Inflammatory macrophage (primary cell): Measurements from ENCODE around the gene PPIH.
"Not testable (repeated sequence)": the region's sequence is repeated elsewhere in the genome, so short reads cannot be mapped to it uniquely, and the experiment has no call there.

Experiments used
- DNase-seq, 2 donors: peaks; one replicate each; pipeline ENCODE4 v3.0.0-alpha.2; 2020 to 2022
- total RNA-seq, 18 experiments: gene quantifications; one replicate each; lab custom pipeline; 2026; ENCODE audit warnings: mixed read lengths in 6 of 18, inconsistent platforms in 2 of 18; lab: John Stamatoyannopoulos, UW

PPIH gene
- total RNA-seq: 6.2 to 20.6 (median 16.1) reads per million in 18 experiments

DNA sequence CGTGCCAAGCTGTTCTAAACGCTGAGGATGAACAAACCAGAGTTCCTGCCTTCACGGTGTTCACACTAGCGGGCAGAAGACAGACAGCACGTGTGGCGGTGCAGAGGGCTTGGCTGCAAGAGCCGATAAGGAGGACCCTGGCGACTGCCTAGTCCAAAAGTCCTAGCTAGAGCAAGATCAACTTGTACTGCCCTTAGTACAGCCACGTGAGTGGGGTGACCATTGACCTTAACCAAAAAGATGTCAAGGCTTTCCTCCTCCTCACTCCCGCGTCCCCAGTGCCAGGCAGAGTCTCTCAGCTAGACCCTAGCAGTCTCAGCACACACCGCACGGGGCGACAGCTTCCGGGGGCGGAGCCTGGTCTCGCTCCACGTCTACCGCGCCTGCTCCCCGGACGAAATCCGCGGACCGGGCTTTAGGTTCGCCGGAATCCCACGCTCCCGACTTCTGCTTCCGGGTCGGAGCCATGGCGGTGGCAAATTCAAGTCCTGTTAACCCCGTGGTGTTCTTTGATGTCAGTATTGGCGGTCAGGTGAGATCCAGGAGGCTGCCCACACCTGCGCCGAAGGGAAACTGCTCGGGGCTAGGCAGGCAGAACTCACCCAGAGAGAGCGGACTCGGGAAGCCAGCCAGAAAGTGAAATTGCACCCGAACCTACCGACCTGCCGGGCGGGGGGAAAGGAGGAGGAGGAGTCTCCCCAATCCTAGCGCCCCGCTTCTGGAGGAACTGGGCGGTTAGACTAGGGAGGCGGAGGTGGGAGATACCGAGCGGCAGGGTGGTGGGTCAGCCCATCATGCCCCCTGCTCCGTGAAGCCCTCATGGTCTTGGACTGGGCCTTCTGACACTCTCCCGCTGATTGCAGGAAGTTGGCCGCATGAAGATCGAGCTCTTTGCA, at the start of gene PPIH:
PPIH (plus strand) TSS at position 443 of the 896 bp plus-strand sequence; CDS start at position 467, 24 bp downstream.
- DNase-seq: peak; percentile 96

GRCh38 chr1:42613803-42614131, 44.5 kb upstream of the PPIH start:
- DNase-seq: no peak

- DNase-seq: no peak
These were observed 39.4 kb upstream of the PPIH start for GRCh38 chr1:42618866-42619265.

DNA sequence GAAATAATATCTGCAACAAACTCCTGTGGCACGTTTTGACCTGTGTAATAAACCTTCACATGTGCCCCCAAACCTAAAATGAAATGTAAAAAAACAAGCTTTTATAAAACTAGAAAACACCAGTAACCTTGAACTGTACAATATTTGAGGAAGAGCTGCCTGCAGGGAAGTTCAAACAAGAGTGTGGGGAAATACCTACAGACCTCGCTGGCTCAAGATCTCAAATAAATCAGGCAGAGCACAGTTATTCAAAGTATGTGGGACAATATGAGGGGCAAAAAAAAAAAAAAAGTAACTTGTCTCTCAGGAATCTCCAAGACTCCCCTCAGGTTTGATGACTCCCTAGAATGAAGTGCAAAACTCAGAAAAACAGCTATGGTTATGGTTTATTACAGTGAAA, 37.9 kb upstream of the PPIH start:
- DNase-seq: no peak

GRCh38 chr1:42621180-42621579, 37.0 kb upstream of the PPIH start:
- not testable (repeated sequence) for DNase-seq

DNA sequence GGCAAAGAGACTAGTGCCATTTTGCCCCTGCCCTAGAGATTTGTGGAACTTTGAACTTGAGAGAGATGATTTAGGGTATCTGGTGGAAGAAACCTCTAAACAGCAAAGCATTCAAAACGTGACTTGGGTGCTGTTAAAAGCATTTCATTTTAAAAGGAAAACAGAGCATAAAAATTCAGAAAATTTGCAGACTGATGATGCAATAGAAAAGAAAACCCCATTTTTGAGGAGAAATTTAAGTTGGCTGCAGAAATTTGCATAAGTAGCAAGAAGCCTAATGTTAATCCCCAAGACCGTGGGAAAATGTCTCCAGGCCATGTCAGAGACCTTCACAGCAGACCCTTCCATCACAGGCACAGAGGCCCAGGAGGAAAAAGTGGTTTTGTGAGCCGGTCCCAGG, 31.0 kb upstream of the PPIH start:
- DNase-seq: not testable (repeated sequence)

- DNase-seq: no peak
These were observed 19.1 kb upstream of the PPIH start for GRCh38 chr1:42639116-42639515.

- DNase-seq: peak; percentile 41 to 76
These were observed 12.2 kb upstream of the PPIH start for GRCh38 chr1:42646056-42646455.

DNA sequence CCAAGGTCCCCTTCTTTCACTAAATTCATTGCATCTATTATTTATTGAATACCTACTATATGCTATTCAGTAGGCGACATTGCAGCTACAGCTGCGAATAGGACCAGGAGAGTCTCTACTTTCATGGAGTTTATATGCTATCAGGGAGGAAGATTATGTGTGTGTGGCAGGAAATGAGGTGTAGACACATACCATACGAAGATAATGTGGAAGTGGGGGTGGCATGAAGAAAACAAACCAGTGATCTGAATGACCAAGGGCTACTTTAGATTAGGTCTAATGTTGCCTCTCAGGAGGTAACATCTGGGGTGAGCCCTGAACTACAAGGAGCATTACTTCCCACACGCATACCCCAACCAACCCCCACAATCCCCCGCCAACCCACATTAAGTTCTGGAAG, 1.0 kb upstream of the PPIH start:
- no peak for DNase-seq

GRCh38 chr1:42658877-42659337, 684 bp downstream of the PPIH start:
- no peak for DNase-seq

DNA sequence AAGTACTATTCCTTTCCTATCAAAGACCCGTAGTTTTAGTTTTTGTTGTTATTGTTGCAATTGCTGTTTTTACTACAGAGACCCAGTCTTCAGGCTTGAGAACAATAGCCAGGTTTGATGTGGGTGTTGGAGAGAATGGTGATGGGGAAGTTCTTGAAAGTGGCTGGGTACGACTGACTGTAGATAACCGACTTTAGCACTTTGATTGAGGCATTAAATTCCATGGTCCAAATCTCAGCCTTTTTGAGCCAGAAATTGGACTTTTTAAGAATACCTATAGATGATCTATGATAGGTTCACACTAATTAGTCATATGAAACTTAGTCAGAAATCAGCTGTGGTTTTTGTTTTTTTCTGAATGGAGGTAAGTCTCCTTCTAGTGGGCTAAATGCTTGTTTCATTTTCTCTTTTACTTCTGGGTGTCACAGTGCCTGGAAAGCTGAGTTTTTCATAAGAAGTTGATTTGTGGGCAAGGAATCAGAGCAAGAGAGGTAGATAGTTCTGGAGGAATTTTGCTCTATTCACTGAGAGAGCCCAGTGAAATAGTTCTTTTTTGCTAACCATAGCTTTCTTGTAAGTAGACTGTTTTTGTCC, 2.8 kb downstream of the PPIH start:
- DNase-seq: no peak

- DNase-seq: no peak
These were observed 11.7 kb downstream of the PPIH start for GRCh38 chr1:42669936-42670335.

DNA sequence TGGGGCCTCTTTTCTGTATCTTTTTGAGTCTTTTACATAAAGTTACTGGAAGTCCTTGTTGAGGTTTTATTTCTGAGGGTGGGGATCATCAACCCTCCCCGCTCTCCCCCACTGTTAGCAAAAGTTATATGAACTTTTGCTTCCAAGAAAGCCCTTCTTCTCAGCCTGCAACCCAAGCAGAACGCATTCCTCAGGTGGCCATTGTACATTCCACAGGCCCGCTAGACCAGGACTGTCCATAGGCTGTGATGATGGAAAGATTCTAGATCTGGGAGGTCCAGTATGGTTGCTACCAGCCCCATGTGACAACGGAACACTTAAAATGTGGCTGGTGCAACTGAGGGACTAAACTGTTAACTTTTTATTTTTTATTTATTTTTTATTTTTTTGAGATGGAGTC, 12.2 kb downstream of the PPIH start:
- DNase-seq: no peak

GRCh38 chr1:42674214-42674613, 16.0 kb downstream of the PPIH start:
- DNase-seq: no peak

GRCh38 chr1:42674682-42675081, 16.5 kb downstream of the PPIH start:
- DNase-seq: no peak

GRCh38 chr1:42675467-42675866, 17.2 kb downstream of the PPIH start:
- no peak for DNase-seq

GRCh38 chr1:42676534-42677087, 18.4 kb downstream of the PPIH start:
- DNase-seq: no peak

GRCh38 chr1:42679364-42679983, 21.3 kb downstream of the PPIH start:
- DNase-seq: peak in 1 of 2 donors; percentile 12

GRCh38 chr1:42680055-42680454, 21.8 kb downstream of the PPIH start:
- DNase-seq: peak; percentile 42 to 53

DNA sequence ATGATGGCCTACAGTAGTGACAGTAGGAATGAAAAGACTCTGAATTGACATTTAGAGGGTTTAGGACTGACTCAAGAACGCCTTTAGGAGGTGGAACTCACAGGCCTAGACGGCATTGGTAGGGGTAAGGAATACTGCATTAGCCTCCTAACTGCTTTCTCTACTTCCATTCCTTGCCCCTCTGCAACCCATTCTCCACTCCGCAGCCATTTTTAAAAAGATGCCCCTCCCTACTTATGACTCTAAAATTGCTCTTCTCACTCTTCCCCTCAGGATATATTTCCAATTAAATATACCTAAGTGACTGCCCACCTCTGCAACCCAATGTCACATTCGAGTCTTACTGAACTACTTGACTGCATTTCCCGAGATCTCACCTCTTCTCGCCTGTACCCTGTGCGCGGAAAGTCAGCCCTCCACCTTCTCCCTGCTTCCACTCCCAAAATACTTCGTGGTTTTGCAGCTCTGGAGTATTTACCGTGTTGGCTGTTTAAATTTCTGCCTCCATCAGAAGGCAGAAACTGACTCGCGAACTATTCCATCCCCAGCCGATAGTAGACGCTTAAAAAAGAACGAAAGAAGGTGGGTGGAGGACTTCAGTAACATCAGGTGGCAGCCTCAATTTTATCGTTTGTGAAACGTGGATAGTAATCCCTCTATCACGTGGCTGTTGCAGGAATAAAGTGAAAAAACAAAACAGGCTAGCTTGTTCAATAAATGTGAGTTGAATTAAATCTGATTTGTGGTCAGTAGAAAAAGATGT, 22.9 kb downstream of the PPIH start:
- peak in 1 of 2 donors; percentile 32 for DNase-seq

GRCh38 chr1:42681741-42682483, 23.7 kb downstream of the PPIH start, which contains the start of gene YBX1:
TSS of gene YBX1 (plus strand) at chr1:42682418. CDS start at chr1:42682566, 148 bp downstream.
- DNase-seq: peak; percentile 98 to 99

DNA sequence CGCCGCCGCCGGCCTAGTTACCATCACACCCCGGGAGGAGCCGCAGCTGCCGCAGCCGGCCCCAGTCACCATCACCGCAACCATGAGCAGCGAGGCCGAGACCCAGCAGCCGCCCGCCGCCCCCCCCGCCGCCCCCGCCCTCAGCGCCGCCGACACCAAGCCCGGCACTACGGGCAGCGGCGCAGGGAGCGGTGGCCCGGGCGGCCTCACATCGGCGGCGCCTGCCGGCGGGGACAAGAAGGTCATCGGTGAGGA, 24.2 kb downstream of the PPIH start:
- DNase-seq: not testable (repeated sequence)
